Pancreas (tissue), 10 donors: ENCODE data around the gene SPACA4. TPM values are rescaled to one million over a fixed set of nuclear protein-coding genes. Genes with fewer than 3 reads are reported as not detected.

Experiments used
- ATAC-seq, 4 donors: fragments of 200-7000 bp; cut with Tn5 transposase; one replicate each; pipeline versions ENCODE4 v1.8.0 to v1.9.1; 2020; ENCODE audit warnings: mild to moderate bottlenecking in 4 of 4, moderate library complexity in 4 of 4
- DNase-seq, 6 donors: peaks; one replicate each; pipeline ENCODE4 v3.0.0-alpha.2; 2020
- FAIRE-seq: peaks from 2 replicates; lab custom pipeline; 2012; peaks lifted over from hg19 to GRCh38; lab: Jason Lieb, UNC
- H3K27ac ChIP-seq, 4 donors: fragments of 200-600 bp; sonication (generic); 1 replicate in 3 of 4; 2 replicates in 1 of 4; pipeline versions ENCODE4 v1.5.0 to v1.8.0; 2020
- H3K27me3 ChIP-seq, 4 donors: fragments of 200-600 bp; one replicate each; pipeline ENCODE4 v1.8.0; 2021
- H3K36me3 ChIP-seq, 3 donors: fragments of 200-600 bp; sonication (generic) in 1 of 3; one replicate each; pipeline versions ENCODE4 v1.5.0 to v1.8.0; 2020 to 2021
- H3K4me1 ChIP-seq, 3 donors: fragments of 200-600 bp; one replicate each; pipeline ENCODE4 v1.8.0; 2021
- H3K4me3 ChIP-seq, 4 donors: fragments of 200-600 bp; sonication (generic) in 2 of 4; one replicate each; pipeline versions ENCODE4 v1.5.0 to v1.8.0; 2020 to 2021
- H3K9me3 ChIP-seq, 4 donors: fragments of 200-600 bp; one replicate each; pipeline ENCODE4 v1.8.0; 2021
- CTCF ChIP-seq, 4 donors: fragments of 200-600 bp; sonication (generic) in 3 of 4; IDR thresholded peaks; one replicate each; pipeline versions ENCODE4 v1.5.0 to v1.8.0; 2021; ENCODE audit warnings: antibody characterized with exemption in 4 of 4
- WGBS, 2 donors: extraction: QIAGEN DNeasy Blood & Tissue Kit; methylation state at CpG; one replicate each; pipeline ENCODE4 v1.1.7; 2013; 5-methylcytosine and 5-hydroxymethylcytosine counted together
- intact Hi-C, 3 donors: fragments of 100-400 bp; cut with DNase I; formaldehyde crosslinking; loops; one replicate each; pipeline versions ENCODE4 v1.11.1 to v1.14.2; 2022
- polyA plus RNA-seq, 2 donors: library from polyadenylated mRNA; stranded (reverse); fragments of 200-250 nt; gene quantifications; one replicate each; pipeline ENCODE4 v1.2.3, GENCODE V29; 2013
- total RNA-seq, 6 donors: library from RNA; stranded (reverse); fragmentation: NEBNext Ultra II Directional in 4 of 6; extraction: Animal tissue kit (Norgen Biotek cat#: 25700) in 4 of 6; gene quantifications; one replicate each; pipeline versions ENCODE4 v1.2.1 to v1.2.4, GENCODE V29; 2021 to 2023
- donor health status: healthy with polysubstance abuse.
- donor health status: DM: no; HTN: no; CAD: no; lungs with moderate emphysema.
- donor health status: DM: no; HTN: no; CAD: no.
- donor health status: control.
- donor health status: control.
- donor health status: Bipolar disorder and iron deficiency.
- donor health status: DM: yes; HTN: yes; CAD: no.
- donor health status: DM: no; HTN: no; CAD: no.
- donor health status: DM: no; HTN: no; CAD: no.
- donor health status: DM: yes; HTN: yes; CAD: no.

Gene SPACA4
- total and polyA plus RNA-seq, 8 donors, result 0.12 TPM; not detected in 7

GRCh38 chr19:48617146-48617937 is 10.8 kb downstream of the SPACA4 start:
- ATAC-seq (no peak), DNase-seq (peak in 4 of 6 donors; percentile 35 to 60 (median 48)), FAIRE-seq (no peak)
- no peak for TF ChIP-seq CTCF (IDR thresholded peaks at IDR 0.05)
- Histone ChIP-seq H3K27ac (no peak overlapping the region), H3K36me3 (peaks cover 0 to 24% (median 22%) of the 10 kb centered on the region in 3 donors), H3K4me3 (peak overlapping the region; percentile 63 to 93 (median 76)), H3K4me1 (peaks cover 8 to 22% (median 12%) of the 10 kb centered on the region in 3 donors), H3K9me3 (no peaks in the 10 kb centered on the region), H3K27me3 (no peaks in the 10 kb centered on the region)
- 38 to 45% methylated on average over 18 of the region's 18 CpGs for WGBS, 2 donors
- intact Hi-C loops, result no loop called here

GRCh38 chr19:48618278-48618915 is 11.9 kb downstream of the SPACA4 start:
- peak in 4 of 6 donors; percentile 8 to 78 (median 62) for DNase-seq
- Histone ChIP-seq H3K27ac (peak overlapping the region; percentile 56 to 89 (median 80)), H3K27me3 (no peaks in the 10 kb centered on the region), H3K4me1 (peaks cover 8 to 27% (median 12%) of the 10 kb centered on the region in 3 donors), H3K9me3 (no peaks in the 10 kb centered on the region), H3K36me3 (peaks cover 0 to 24% (median 22%) of the 10 kb centered on the region in 3 donors), H3K4me3 (peak overlapping the region; percentile 63 to 93 (median 76))
- no peak for ATAC-seq
- 1% methylated on average over 18 of the region's 18 CpGs for WGBS, 2 donors
- intact Hi-C loops, result no loop called here
- FAIRE-seq, result no peak
- TF ChIP-seq CTCF (IDR thresholded peaks at IDR 0.05), result no peak

- Histone ChIP-seq H3K9me3 (no peaks in the 10 kb centered on the region), H3K27me3 (no peaks in the 10 kb centered on the region), H3K4me1 (peaks cover 8 to 31% (median 12%) of the 10 kb centered on the region in 3 donors), H3K4me3 (peak within 1 kb of the TSS; percentile 63 to 93 (median 76)), H3K27ac (peak within 1 kb of the TSS; percentile 73 to 89 (median 80)), H3K36me3 (peaks cover 0 to 24% (median 22%) of the 10 kb centered on the region in 3 donors)
- 0% methylated on average over 67 to 69 of the region's 69 CpGs for WGBS, 2 donors
- ATAC-seq (peak; percentile 83 to 88 (median 86)), DNase-seq (peak; percentile 97 to 99 (median 98)), FAIRE-seq (peak; percentile 75)
- intact Hi-C loops, result no loop called here
- TF ChIP-seq CTCF (IDR thresholded peaks at IDR 0.05), result no peak
These were observed 12.6 kb downstream of the SPACA4 start, which contains the start of the genes RPL18 and SPHK2 for GRCh38 chr19:48618916-48619691. Gene RPL18 (minus strand): TSS chr19:48619178. CDS start chr19:48619143, 35 bp downstream. Gene SPHK2 (plus strand): TSS chr19:48619506. CDS start chr19:48620515, 1,009 bp downstream.

- peaks cover 8 to 31% (median 12%) of the 10 kb centered on the region in 3 donors for H3K4me1 ChIP-seq
- no peak for TF ChIP-seq CTCF (IDR thresholded peaks at IDR 0.05)
- peak overlapping the region; percentile 73 to 89 (median 80) for H3K27ac ChIP-seq
- FAIRE-seq, result no peak
- H3K36me3 ChIP-seq, result peaks cover 0 to 24% (median 20%) of the 10 kb centered on the region in 3 donors
- ATAC-seq, result no peak
- peak overlapping the region; percentile 13 to 68 (median 50) for H3K4me3 ChIP-seq
- WGBS, 2 donors, result 26 to 30% methylated on average over 6 of the region's 6 CpGs
- no peaks in the 10 kb centered on the region for H3K27me3 ChIP-seq
- intact Hi-C loops, result no loop called here
- H3K9me3 ChIP-seq, result no peaks in the 10 kb centered on the region
- peak in 2 of 6 donors; percentile 34 to 36 for DNase-seq
These were observed 13.4 kb downstream of the SPACA4 start for GRCh38 chr19:48619692-48620585.
